HL-60 (cell line): ENCODE data around the gene RASAL1.
"Not testable (repeated sequence)": the region's sequence is repeated elsewhere in the genome, so short reads cannot be mapped to it uniquely, and the experiment has no call there.

Source experiments
- DNase-seq, 2 experiments: peaks; one replicate each; pipeline ENCODE4 v3.0.0-alpha.2; 2010 to 2020; ENCODE audit warnings: low read depth in 1 of 2, low spot score in 1 of 2
- H3K27ac ChIP-seq: fragments of 250-450 bp; sonication (Bioruptor Pico); replicated peaks from 2 replicates; pipeline ENCODE4 v1.5.1; 2020; ENCODE audit warnings: mild to moderate bottlenecking, moderate library complexity
- H3K27me3 ChIP-seq: fragments of 250-450 bp; sonication (Bioruptor Pico); 2 replicates; pipeline ENCODE4 v1.5.1; 2021; ENCODE audit warnings: mild to moderate bottlenecking, moderate library complexity; ENCODE audit not compliant: insufficient read depth, poor library complexity, severe bottlenecking
- H3K4me3 ChIP-seq: replicated peaks from 2 replicates; pipeline ENCODE4 v1.5.1; 2011; ENCODE audit warnings: mild to moderate bottlenecking, control low read depth, low read length; ENCODE audit not compliant: insufficient read depth
- GABPA ChIP-seq: IDR thresholded peaks from 2 replicates; pipeline ENCODE4 v1.6.1; 2012; ENCODE audit warnings: low read depth
- POLR2AphosphoS5 ChIP-seq: IDR thresholded peaks from 2 replicates; pipeline ENCODE4 v1.6.1; 2012; ENCODE audit warnings: low read depth
- REST ChIP-seq: IDR thresholded peaks from 2 replicates; pipeline ENCODE4 v1.6.1; 2012; ENCODE audit warnings: low read depth; ENCODE audit not compliant: insufficient replicate concordance
- SPI1 ChIP-seq: IDR thresholded peaks from 2 replicates; pipeline ENCODE4 v1.6.1; 2012; ENCODE audit warnings: low read depth, mild to moderate bottlenecking, borderline replicate concordance
- TF ChIP-seq, protein P1 (sequence below): IDR thresholded peaks from one replicate; pipeline ENCODE4 v1.5.1; 2011; ENCODE audit warnings: low read length, control low read depth, inconsistent platforms; ENCODE audit not compliant: insufficient read depth

RASAL1 gene

GRCh38 chr12:113142886-113143332, 7.3 kb upstream of the RASAL1 start:
- Histone ChIP-seq H3K27ac (peak overlapping the region; percentile 97), H3K4me3 (no peak overlapping the region), H3K27me3 (no peaks in the 10 kb centered on the region)
- DNase-seq: no peak
- no peak for TF ChIP-seq REST
- TF ChIP-seq SPI1: no peak
- TF ChIP-seq POLR2AphosphoS5: no peak; the same call in 1 of the 2 replicates
- no peak for TF ChIP-seq GABPA
- TF ChIP-seq, protein P1, sequence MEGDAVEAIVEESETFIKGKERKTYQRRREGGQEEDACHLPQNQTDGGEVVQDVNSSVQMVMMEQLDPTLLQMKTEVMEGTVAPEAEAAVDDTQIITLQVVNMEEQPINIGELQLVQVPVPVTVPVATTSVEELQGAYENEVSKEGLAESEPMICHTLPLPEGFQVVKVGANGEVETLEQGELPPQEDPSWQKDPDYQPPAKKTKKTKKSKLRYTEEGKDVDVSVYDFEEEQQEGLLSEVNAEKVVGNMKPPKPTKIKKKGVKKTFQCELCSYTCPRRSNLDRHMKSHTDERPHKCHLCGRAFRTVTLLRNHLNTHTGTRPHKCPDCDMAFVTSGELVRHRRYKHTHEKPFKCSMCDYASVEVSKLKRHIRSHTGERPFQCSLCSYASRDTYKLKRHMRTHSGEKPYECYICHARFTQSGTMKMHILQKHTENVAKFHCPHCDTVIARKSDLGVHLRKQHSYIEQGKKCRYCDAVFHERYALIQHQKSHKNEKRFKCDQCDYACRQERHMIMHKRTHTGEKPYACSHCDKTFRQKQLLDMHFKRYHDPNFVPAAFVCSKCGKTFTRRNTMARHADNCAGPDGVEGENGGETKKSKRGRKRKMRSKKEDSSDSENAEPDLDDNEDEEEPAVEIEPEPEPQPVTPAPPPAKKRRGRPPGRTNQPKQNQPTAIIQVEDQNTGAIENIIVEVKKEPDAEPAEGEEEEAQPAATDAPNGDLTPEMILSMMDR: no peak

- peak; percentile 85 to 96 for DNase-seq
- H3K4me3 ChIP-seq: no peak overlapping the region
- TF ChIP-seq POLR2AphosphoS5 (peak; percentile 39; the same call in 1 of the 2 replicates), SPI1 (peak; percentile 97), REST (peak; percentile 18), GABPA (no peak)
- H3K27ac ChIP-seq: peak overlapping the region; percentile 97
- H3K27me3 ChIP-seq: no peaks in the 10 kb centered on the region
These were observed 6.8 kb upstream of the RASAL1 start for GRCh38 chr12:113142173-113142885.

GRCh38 chr12:113141716-113142115, 6.2 kb upstream of the RASAL1 start:
- peak overlapping the region; percentile 97 for H3K27ac ChIP-seq
- not testable (repeated sequence) for H3K4me3 ChIP-seq, DNase-seq, H3K27me3 ChIP-seq

- TF ChIP-seq, protein P1: no peak
- TF ChIP-seq POLR2AphosphoS5: no peak
- TF ChIP-seq REST: no peak
- TF ChIP-seq SPI1: no peak
- no peak for TF ChIP-seq GABPA
- Histone ChIP-seq H3K27me3 (no peaks in the 10 kb centered on the region), H3K4me3 (no peak overlapping the region), H3K27ac (peak overlapping the region; percentile 97; the same call in 1 of the 2 replicates)
- no peak for DNase-seq
These were observed 5.1 kb upstream of the RASAL1 start for GRCh38 chr12:113140706-113141105.
